GM21786 (cell line): Measurements from ENCODE around the gene SOCS3.

Experiments
- ATAC-seq: cut with Tn5 transposase; IDR thresholded peaks from one replicate; pipeline ENCODE4 v1.9.1; 2021; ENCODE audit not compliant: unreplicated experiment

SOCS3 gene

DNA sequence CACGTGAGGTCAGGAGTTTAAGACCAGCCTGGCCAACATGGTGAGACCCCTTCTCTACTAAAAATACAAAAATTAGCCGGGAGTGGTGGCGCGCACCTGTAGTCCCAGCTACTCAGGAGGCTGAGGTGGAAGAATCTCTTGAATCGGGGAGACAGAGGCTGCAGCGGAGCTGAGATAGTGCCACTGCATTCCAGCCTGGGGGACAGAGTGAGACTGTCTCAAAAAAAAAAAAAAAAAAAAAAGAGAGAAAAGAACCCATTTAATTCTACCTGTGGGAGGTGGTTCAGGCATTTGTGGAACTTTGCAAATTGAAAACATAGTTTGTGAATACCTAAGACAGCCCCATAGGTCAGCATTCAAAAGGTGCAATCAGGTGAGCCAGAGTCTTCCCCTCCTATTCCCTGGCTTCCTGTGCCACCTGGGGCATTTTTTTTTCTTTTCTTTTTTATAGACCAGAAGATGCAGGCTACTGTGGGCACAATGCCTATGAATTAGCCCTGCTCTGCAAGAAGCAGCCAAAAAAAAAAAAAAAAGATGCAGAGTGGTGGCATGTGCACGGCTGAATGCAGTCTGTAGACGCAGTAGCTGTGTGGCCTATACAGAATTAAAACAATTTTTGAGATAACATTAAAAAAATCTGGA is 9.1 kb upstream of the SOCS3 start:
- ATAC-seq = no peak

DNA sequence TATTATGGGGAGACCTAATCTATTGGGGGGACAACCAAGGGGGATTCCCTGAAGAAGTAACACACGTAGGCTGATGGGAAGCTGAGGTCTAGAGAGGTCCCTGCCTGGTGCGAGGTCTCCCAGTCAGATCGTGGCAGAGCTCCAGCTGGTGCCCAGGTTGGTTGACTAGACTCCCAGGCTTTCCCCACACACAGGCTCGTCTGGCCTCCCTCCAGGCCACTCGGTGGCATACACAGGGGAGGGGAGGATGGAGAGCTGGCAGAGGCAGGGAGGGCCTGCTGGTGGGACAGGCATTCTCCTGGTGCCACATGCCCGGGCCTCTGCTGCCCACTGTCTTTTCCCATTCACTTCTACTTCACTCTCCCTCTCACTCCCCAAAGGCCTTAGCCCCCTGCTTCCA is 8.5 kb upstream of the SOCS3 start:
- no peak for ATAC-seq

DNA sequence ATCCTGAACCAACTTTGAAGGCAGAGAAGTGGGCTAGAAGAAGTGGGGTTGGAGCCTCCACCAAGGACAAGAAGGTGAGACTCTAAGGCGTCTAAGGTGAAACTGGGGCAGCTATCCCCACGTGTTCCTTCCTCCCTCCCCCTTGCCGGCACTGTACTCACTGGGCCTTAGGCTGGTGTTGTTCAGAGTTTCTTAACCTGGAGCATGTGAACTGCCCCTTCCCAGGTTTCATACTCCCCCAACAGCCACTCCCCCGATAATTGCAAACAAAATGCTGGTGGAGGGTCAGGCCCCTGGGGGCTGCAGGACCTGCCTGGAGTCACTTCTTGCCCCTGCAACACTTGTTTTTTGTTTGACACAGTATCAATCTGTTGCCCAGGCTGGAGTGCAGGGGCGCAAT is 7.3 kb upstream of the SOCS3 start:
- ATAC-seq = no peak

DNA sequence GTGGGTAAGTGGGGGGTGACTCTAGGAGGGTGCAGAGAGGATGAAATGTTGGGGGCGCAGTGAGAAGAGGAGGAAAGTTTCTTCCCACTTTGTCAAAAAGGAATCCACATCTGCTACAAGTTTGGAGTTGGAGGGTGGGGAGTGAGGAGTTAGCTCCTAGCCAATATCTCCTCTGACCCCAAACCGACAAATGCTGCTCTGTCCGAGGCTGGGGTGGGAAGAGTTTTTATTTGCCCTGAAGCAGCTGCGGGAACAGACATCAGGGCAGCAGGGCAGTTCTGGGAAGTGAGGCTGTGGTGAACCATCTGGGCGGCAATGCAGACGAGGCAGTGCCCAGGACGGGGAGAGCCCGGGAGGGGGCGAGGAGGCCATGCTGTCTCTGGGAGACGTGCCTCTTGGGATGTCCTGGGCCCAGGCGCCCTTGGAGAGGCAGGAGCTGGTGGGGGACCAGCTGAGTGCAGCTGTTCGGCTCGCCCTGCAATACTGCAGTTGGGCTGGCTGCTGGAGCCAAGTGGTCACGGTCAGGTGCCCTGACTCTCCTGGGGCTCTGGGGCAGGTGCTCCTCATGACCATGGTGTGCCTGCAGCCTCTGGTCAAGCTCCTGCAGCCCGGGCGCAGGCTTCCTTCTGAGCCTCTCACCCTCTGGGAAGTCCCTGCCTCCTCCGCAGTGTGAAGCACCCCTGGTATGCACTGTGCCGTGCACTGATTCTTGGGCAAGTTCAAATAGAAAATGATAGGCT is 6.4 kb upstream of the SOCS3 start:
- peak; percentile 45 for ATAC-seq

DNA sequence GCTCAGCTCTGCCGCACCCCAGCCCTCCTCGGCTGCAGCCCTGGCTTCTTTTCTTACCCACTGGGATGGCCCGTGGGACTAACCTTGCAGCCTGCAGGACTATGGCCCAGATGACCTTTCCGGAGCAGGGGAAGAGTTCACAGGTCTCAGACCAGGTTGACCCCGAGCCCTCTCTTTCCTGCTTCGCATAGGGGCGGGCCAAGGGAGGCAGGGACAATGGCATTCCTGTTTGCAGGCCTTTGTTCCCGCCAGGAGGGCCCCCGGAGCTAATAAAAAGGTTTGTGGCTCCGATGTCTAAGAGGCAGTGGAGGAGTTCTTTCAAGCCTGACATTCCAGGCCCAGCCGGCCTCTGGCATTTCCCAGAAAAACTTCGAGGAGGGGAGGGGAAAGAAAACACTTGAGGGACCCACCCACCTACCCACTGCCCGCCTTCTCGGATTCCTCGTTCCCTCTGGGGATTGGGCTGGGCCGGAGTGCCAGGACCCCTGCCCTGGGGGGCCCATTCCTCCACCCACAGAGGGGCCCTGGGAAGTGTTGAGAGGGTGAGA is 5.8 kb upstream of the SOCS3 start:
- no peak for ATAC-seq

DNA sequence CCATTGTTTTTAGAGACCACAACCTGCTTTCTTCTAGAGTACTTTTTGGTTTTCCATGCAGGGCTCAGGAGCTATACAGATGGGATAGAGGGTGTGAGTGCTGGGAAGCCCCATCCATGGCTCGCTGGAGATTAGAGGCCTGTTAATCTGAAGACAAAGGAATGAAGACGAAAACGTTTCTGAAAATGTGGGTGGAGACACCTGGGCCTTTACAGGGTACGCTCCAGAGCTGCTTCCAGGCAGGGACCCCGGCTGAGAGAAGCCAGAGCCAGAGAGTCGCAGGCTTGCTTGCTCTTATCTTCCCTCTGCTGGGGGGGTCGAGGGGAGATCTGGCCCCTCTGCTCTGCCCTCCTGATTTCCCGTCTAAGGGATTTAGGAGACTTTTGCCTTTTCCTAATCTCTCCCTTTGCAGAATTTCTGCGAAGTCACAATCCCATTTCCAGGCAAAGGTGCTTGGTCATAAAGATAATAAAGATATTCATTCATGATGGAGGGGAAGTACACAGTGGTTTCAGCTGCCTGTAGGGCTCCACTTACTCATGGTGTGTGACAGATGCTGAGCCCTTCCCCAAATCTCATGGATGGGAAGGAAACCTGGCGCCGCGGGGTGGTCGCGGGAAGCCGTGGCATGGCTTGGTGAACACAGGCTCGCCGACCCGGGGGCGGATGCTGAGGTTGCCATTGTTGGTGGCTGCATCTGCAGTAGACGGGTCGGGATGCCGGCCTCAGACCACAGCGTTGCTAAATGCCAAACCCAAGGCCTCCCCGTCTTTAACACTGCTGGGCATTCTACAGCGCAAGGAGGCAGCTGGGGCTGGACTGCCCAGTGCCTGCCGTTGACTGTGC is 4.8 kb upstream of the SOCS3 start:
- no peak for ATAC-seq

DNA sequence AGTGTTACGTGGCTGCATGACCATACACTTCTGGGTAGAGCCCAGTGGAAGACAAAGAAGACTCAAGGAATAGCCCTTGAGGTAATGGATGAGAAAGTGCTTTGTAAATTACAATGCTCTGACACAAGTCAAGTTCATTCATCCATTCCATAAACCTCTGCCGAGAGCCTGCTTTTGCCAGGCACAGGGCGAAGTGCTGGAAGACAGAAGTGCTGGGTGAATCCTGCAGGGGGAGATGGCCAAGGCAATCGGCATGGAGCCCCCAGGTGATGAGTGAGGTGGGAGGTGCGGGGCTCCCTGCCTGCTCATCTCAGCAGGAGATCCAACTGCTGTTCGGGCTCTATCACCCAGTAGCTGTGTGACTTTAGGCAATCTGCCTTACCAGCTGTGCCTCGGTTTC is 2.8 kb upstream of the SOCS3 start:
- ATAC-seq = no peak

DNA sequence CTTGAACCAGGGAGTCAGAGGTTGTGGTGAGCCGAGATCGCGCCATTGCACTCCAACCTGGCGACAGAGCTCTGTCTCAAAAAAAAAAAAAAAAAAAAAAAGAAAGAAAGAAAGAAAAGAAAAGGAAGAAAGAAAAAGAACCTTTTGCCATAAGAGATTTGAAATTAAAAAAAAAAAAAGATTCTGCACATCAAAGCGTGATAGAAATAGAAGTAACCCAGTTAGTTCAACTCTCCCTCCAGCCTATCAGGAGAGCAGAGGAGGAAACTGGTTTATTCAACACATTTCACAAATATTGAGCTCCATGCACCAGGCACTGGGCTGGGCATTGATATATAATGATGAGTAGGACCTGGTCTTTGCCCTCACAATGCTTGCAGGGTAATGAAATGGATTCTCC is 2.4 kb upstream of the SOCS3 start:
- ATAC-seq = no peak

DNA sequence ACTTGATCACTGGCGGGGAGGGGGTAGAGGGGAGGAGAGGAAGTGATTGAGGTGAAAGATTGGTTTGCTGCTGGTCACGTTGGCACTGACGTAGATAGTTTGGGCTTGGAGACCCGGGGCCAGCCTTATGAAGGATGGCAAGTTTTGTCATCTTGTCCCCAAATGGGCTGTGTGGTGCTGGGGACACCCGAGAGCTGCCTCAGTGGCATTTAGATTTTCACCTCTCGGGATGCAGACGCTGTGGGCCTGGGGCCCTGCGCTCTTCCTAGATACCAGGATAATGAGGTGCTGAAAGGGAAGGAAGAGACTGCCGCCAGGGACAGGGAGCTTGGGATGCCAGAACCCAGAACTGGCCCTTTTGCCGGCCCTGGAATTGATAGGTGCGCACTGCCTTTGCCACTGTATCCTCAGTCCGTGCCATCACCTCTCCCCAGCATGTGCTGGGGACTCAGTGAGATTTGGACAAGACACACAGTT is 1.4 kb upstream of the SOCS3 start:
- no peak for ATAC-seq

DNA sequence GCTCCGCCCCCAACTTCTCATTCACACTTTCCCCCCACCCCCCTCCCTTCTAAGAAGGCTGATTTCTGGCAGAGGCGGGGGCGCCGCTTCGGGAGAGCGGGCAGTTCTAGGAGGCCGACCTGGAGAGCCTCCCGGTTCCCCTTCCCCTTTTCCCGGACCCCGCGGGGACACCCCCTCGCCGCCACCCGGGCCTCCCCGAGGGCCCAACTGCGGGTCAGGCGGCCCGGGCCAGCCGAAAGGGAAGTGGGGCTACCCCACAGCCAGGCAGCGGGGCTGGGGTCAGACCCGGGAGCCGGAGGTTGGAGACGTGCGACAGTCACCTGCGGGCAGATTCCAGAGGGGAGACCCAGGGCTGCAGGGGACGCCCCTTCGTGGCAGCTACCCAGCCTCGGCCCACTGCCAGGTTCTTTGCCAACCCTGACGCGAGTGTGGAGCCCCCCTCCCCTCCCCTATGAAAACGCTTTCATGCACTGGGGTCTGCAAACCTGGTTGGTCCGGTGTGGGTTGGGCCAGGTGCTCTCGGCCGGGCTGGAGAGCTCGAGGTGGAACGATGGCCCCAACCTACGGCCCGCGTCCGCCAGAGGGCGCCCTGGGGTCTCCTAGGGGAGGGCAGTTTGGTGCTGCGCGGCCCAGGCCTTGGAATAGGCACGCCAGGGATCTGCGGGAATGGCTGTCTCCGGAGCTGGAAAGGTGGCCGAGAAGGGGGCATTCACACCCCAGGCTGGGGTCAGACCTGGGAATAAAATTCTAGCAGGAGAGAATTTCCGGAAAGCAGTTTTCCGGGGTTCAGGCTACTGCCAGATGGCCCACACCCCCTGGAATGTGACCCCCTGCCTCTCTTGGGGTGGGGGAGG is 721 bp upstream of the SOCS3 start:
- peak; percentile 28 for ATAC-seq

DNA sequence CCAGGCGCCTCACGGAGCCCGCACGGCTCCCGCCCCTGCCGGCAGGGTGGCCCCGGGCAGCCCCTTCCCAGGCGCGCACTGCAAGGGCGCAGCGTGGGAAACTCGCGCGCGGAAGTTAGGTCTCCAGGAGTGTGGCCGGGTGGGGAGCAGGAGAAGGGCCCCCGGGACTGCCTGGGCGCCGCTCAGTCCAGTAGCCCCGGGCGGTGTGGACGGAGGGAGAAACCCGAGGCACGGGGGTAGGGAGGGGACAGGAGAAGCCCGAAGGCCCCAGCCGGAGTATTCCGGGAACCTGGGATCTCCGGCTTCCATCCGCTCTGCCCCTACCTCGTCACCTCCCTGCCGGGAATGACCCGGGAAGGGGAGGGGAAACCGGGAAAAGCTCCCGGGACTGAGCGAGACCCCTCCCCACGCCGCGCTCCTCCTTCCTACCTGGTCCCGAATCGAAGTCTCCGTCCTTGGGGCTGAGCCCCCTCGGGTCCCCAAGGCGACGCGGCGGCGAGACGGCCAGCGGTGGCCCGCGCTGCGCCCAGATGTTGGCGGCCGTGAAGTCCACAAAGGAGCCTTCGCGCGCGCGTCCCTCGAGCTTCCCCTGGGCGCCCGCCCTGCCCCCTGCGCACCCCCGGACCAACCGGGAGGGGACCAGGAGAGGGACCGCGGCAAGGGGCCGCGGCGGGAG is 418 bp downstream of the SOCS3 start:
- no peak for ATAC-seq

DNA sequence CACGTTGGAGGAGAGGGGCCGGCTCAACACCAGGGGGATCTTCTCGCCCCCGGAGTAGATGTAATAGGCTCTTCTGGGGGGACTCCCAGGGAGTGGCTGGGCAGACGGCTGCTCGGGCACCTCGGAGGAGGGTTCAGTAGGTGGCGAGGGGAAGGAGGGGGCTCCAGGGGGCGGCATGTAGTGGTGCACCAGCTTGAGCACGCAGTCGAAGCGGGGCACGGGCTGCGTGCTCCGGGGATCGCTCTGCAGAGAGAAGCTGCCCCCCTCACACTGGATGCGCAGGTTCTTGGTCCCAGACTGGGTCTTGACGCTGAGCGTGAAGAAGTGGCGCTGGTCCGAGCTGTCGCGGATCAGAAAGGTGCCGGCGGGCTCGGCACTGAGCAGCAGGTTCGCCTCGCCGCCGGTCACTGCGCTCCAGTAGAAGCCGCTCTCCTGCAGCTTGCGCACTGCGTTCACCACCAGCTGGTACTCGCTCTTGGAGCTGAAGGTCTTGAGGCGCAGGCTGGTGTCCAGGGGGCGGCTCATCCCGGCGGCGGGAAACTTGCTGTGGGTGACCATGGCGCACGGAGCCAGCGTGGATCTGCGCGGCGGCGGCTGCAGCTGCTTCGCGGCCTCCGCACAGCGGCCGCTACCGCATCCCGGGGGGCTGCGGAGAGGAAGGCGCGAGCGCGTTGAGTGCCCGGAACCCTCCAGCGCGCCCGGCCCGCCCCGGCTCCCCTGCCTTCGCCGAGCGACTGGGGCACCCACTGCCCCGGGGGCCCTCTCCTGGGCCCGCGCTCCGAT is 1.1 kb downstream of the SOCS3 start:
- no peak for ATAC-seq

DNA sequence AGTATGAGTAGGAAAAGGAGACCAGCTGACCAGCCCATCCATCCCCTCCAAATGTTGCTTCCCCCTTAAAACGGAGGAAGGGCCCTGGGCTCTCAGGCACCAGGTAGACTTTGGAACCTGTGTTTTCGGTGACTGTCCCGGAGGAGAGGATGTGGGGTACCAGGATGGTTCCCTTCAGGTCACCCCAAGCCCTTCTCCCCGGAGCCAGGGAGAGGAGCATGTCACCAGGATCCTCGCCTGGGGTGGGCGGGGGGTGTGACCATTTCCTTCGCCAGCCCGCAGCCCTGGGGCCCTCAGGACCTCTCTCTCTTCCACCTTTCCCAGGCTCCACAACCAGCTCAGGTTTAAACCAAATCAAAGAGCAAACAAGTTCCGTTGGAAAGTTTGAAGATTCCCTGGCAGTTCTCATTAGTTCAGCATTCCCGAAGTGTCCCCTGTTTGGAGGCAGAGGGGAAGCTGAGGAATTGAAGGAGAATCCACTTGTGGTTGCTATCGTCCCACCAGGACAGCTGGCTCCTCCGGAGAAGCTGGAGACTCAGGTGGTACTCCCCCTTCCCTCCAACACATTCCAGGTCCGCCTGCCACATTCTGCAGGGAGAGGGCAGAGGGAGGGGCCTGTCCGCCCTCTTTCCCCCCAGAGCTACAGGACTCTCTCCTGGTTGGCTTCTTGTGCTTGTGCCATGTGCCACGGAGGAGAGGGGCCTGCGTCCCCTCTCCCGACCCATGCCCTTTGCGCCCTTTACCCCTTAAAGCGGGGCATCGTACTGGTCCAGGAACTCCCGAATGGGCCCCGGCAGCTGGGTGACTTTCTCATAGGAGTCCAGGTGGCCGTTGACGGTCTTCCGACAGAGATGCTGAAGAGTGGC is 2.0 kb downstream of the SOCS3 start:
- ATAC-seq = no peak

DNA sequence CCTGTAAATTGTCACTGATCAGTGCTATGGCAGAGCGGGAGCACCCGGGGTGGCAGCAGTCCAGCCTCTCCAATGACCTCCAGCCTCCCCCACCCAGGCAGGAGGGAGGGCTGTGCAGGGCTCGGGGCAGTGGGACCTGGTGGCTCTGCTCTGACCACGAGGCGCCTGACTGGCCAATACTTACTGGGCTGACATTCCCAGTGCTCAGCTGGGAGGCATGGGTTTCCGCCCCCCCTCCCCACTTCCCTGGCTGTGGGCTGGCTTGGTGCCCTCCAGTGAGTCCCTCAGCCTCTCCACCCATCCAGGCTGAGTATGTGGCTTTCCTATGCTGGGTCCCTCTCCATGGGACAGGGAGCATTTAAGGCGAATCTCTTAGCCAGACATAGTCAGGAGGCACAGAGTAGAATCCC is 2.7 kb downstream of the SOCS3 start:
- ATAC-seq = no peak

DNA sequence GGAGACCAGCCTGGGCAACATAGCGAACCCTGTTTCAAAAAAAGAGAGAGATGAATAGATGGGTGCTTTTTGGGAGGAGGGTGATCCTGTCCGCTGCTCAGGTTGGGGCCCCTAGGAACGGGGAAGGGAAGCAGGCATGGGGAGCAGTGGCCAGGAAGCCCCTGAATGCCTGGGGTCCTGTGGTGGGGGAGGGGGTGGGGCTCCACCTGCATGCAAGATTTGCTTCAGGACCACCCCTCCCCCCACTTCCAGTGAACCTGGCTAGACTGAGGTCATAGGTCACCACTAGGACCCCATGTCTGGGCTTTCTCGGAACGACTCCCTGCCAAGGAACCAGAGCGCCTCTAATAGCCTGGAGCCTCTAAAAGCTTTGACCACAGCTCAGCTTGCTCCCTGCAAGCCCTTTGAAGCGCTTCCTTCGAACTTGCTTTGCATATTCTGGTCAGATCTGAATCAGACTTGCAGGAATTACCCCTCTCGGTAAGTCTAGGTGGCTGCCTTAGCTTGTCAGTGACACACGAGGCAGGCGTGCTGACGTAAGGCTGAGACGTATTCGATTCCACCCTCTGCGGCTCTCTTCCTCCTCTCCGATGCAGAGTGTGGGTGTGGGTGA is 3.7 kb downstream of the SOCS3 start:
- peak; percentile 59 for ATAC-seq

DNA sequence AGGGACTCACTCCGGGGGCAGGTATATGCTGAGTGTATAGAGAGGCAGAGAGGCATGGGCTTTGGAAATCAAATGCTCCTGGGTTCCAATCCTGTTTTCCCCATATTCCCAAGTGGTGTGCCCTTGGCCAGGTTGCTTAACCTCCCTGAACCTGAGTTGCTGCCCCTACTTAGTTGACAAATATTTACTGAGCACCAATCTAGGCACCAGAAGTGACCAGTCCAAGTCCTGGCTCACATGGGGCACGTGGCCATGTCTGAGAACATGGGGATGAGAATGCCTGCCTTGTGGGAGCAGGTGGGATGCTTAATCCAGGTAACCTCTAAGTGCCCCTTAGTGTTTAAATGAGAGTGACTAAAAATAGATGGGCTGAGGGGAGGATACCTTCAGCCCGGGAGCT is 4.2 kb downstream of the SOCS3 start:
- no peak for ATAC-seq

DNA sequence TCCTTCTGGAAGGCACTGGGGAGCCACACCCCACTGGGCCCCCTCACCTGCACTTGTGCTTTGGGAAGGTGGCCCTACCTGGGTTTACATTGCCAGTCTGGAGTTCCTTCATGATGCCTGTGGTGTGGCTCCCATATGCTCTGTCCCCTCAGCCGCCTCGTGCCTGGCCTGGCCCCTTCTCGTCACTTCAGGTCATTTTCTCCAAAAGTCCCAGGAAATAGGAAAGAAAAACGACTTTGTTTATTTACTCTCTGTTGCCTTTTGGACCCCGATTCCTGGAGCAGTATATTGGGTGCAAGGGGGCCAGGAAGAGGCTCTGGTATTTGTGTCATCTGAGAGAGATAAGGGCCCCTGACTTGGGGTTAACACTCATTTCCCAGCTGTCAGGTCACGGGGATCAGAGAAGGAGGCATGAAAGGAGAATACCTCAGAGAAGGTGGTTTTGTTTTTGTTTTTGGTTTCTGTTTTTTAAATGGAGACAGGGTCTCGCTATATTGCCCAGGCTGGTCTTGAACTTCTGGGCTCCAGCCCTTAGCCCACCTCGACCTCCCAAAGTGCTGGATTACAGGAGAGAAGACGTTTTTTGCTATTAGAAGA is 4.7 kb downstream of the SOCS3 start:
- ATAC-seq = no peak

DNA sequence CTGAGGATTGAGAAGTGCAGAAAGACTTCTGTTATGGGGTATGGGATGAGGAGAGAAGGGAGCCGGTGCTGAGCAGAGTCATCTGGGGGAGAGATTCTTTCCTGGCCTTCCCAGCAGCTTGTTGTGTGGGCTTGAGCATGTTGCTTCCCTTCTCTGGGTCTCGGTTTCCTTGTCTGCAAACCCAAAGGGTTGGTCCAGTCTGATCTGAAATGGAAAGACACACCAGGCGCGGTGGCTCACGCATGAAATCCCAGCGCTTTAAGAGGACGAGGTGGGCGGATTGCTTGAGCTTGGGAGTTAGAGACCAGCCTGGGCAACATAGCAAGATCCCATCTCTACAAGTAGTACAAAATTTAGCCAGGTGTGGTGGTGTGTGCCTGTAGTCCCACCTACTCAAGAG is 6.0 kb downstream of the SOCS3 start:
- ATAC-seq = no peak
